ENCODE results near the gene CNIH1. TPM values are rescaled to one million over a fixed set of nuclear protein-coding genes. Genes with fewer than 3 reads are reported as not detected.

Gene CNIH1
- total RNA-seq, 4 donors from 2014 or later: 40.8 to 184 (median 152) TPM

DNA sequence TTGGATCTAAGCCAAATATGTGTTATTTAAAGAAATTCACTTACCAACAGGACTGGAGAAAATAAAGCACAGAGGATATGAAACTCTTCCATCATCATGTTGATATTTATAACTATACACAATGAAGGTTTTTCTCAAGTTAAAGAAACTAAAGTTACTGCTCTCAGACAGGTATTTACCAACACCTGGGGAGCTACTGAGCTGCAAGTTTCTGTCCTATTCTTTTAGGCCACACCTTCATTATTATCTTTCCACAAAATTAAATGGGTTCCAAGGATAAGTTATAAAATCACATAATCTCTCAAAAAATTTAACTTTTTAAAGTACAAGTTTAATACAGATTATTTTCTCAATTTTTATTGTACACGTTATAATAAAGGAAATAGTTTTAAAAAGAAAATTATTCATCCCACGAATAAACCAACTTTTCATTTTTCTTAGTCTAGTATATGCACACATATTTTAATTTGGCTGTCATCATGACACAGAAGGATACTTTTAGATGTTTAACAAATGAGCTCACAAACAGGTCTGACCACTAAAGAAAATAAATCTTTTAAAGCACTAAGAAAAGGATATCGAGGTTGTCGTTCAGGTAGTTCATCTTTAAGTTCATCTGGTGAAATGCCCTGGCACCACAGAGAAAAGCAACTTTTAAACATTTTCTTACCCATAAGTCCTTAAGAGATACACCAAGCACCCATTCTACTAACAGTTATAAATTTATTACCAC lies 39.8 kb upstream of the CNIH1 start:
- intact Hi-C loops (cut with DNase I; ENCODE audit: low total_unique reads) (no loop called here), in situ Hi-C loops (cut with MboI; ENCODE audit: low pct_ligation_motif_present in 1 of 4, low pct_unique_long_range_greater_than_20kb in 1 of 4, low sequenced_read_pairs in 3 of 4) (no loop called here)
- H3K36me3 ChIP-seq: peaks cover 0 to 18% (median 4%) of the 10 kb centered on the region in 4 donors
- DNase-seq: no peak
- TF ChIP-seq EP300 (IDR thresholded peaks at IDR 0.05; ENCODE audit: low read depth) (no peak), POLR2A (IDR thresholded peaks at IDR 0.05) (no peak), POLR2AphosphoS5 (IDR thresholded peaks at IDR 0.05) (no peak)
- TF ChIP-seq, protein P1, sequence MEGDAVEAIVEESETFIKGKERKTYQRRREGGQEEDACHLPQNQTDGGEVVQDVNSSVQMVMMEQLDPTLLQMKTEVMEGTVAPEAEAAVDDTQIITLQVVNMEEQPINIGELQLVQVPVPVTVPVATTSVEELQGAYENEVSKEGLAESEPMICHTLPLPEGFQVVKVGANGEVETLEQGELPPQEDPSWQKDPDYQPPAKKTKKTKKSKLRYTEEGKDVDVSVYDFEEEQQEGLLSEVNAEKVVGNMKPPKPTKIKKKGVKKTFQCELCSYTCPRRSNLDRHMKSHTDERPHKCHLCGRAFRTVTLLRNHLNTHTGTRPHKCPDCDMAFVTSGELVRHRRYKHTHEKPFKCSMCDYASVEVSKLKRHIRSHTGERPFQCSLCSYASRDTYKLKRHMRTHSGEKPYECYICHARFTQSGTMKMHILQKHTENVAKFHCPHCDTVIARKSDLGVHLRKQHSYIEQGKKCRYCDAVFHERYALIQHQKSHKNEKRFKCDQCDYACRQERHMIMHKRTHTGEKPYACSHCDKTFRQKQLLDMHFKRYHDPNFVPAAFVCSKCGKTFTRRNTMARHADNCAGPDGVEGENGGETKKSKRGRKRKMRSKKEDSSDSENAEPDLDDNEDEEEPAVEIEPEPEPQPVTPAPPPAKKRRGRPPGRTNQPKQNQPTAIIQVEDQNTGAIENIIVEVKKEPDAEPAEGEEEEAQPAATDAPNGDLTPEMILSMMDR (IDR thresholded peaks at IDR 0.05): no peak
- H3K27ac ChIP-seq: no peak overlapping the region
- no peak overlapping the region for H3K4me3 ChIP-seq
- no peaks in the 10 kb centered on the region for H3K27me3 ChIP-seq
- 84 to 90% methylated on average over 4 of the region's 4 CpGs for WGBS, 2 donors (ENCODE audit: low coverage in 1 of 2)
- H3K9me3 ChIP-seq: no peaks in the 10 kb centered on the region
- peaks cover 13 to 44% (median 20%) of the 10 kb centered on the region in 4 donors for H3K4me1 ChIP-seq

DNA sequence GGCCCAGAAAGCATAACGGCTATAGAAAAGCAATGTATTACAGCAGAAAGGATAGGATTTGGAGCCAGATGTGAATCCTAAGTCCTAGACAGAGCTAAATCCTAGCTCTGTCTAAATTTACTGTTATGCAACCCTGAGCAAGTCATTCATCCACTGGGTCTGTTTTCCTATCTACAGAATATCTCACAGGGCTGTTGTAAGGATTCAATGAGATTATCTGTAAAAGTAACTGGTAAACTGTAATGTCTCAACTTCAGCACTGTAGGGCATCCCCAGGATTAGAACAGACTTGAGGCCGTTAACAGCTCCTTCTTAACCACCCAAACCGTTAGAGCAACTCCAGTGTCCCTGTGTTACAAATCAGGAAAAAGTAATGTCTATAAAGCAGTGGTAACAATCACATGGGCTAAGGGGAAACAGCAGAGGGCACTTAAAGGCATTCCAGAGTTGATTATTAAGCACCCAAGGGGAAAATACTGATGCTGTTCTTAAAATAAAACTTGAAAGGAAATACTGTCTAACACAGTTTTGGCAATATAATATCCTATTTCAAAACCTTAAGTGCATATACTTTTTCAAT lies 37.6 kb upstream of the CNIH1 start:
- no peak for DNase-seq
- Histone ChIP-seq H3K36me3 (peaks cover 0 to 18% (median 4%) of the 10 kb centered on the region in 4 donors), H3K9me3 (no peaks in the 10 kb centered on the region), H3K27ac (no peak overlapping the region), H3K4me3 (no peak overlapping the region), H3K4me1 (peaks cover 7 to 44% (median 23%) of the 10 kb centered on the region in 4 donors), H3K27me3 (no peaks in the 10 kb centered on the region)
- in situ Hi-C loops (cut with MboI; ENCODE audit: low pct_ligation_motif_present in 1 of 4, low pct_unique_long_range_greater_than_20kb in 1 of 4, low sequenced_read_pairs in 3 of 4) (no loop called here), intact Hi-C loops (cut with DNase I; ENCODE audit: low total_unique reads) (no loop called here)
- 75 to 79% methylated on average over 1 to 3 of the region's 3 CpGs for WGBS, 2 donors (ENCODE audit: low coverage in 1 of 2)
- TF ChIP-seq, protein P1 (IDR thresholded peaks at IDR 0.05): no peak
- TF ChIP-seq POLR2A (IDR thresholded peaks at IDR 0.05): no peak
- no peak for TF ChIP-seq EP300 (IDR thresholded peaks at IDR 0.05; ENCODE audit: low read depth)
- TF ChIP-seq POLR2AphosphoS5 (IDR thresholded peaks at IDR 0.05): no peak

DNA sequence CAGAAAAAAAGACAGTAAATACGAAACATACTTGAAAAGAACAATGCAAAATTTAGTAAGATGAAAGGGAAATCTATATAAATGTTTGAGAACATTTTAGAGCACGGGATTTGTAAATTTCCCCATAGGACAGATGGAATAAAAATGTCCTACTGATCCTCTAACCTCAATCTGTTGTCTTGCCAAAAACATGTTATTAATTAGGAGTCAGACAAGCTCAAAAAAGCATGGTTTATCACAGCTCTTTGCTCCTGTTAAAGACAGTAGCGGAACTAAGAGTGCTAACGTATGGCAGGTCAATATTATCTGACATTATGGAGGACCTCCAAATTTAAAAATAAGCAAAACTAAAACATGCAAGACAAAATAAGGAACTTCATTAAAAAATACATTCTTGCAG lies 34.7 kb upstream of the CNIH1 start:
- intact Hi-C loops (cut with DNase I; ENCODE audit: low total_unique reads): no loop called here
- DNase-seq: no peak
- Histone ChIP-seq H3K9me3 (no peaks in the 10 kb centered on the region), H3K36me3 (peaks cover 0 to 18% (median under 1%) of the 10 kb centered on the region in 4 donors), H3K4me1 (peaks cover 0 to 37% (median 16%) of the 10 kb centered on the region in 4 donors), H3K27me3 (no peaks in the 10 kb centered on the region), H3K27ac (no peak overlapping the region), H3K4me3 (no peak overlapping the region)
- TF ChIP-seq EP300 (IDR thresholded peaks at IDR 0.05; ENCODE audit: low read depth): no peak
- TF ChIP-seq, protein P1 (IDR thresholded peaks at IDR 0.05): no peak
- no peak for TF ChIP-seq POLR2AphosphoS5 (IDR thresholded peaks at IDR 0.05)
- TF ChIP-seq POLR2A (IDR thresholded peaks at IDR 0.05): no peak
- in situ Hi-C loops (cut with MboI; ENCODE audit: low pct_ligation_motif_present in 1 of 4, low pct_unique_long_range_greater_than_20kb in 1 of 4, low sequenced_read_pairs in 3 of 4): no loop called here
- WGBS, 2 donors (ENCODE audit: low coverage in 1 of 2): 84 to 95% methylated on average over 4 of the region's 4 CpGs

DNA sequence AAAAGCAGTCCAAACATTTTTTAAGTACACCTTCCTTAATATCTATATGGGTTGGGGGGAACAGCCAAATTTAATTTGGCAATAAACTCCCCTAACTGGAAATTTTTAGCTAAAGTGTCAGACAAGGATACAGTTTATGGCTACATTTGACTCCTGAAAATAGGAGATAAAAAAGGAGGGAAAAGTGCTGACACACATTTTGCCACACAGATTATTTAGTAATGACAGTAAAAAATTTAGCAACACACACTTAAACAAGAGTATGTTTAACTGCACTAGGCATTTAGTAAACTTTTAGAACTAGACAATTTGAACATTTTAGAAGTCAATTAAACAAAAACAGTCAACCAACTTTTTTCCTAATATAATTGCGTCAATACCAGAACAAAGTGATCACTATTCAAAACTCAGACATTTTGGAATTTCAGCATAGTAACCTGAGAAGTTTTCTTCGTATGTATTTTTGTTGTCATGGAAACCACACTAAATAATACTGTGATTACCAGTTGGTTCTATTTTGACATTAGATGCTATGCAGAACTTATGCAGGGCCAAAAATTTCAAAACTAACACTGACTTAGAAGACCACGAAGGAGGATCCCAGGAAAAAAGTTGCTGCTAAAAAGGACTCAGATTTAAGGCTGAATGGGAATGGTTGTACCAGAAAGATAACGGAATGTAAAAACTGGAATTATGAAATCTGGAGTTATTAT lies 34.2 kb upstream of the CNIH1 start:
- 72 to 75% methylated on average over 4 of the region's 4 CpGs for WGBS, 2 donors (ENCODE audit: low coverage in 1 of 2)
- Histone ChIP-seq H3K27ac (peak overlapping the region in 1 of 4 donors; percentile 39), H3K27me3 (no peaks in the 10 kb centered on the region), H3K9me3 (no peaks in the 10 kb centered on the region), H3K4me3 (no peak overlapping the region), H3K4me1 (peaks cover 0 to 43% (median 16%) of the 10 kb centered on the region in 4 donors), H3K36me3 (peaks cover 0 to 18% (median under 1%) of the 10 kb centered on the region in 4 donors)
- DNase-seq: no peak
- intact Hi-C loops (cut with DNase I; ENCODE audit: low total_unique reads): no loop called here
- TF ChIP-seq POLR2AphosphoS5 (IDR thresholded peaks at IDR 0.05) (no peak), EP300 (IDR thresholded peaks at IDR 0.05; ENCODE audit: low read depth) (no peak), POLR2A (IDR thresholded peaks at IDR 0.05) (no peak)
- TF ChIP-seq, protein P1 (IDR thresholded peaks at IDR 0.05): no peak
- in situ Hi-C loops (cut with MboI; ENCODE audit: low pct_ligation_motif_present in 1 of 4, low pct_unique_long_range_greater_than_20kb in 1 of 4, low sequenced_read_pairs in 3 of 4): no loop called here

Measured in transverse colon (tissue), 4 donors.